HG03558 (cell line): Measurements from ENCODE around the gene OSBPL1A.
A peak's percentile ranks its signal among the peaks of the same experiment; 100 is the strongest.

ENCODE experiments used
- ATAC-seq: cut with Tn5 transposase; IDR thresholded peaks from one replicate; pipeline ENCODE4 v1.9.1; 2021; ENCODE audit warnings: moderate number of reproducible peaks; ENCODE audit not compliant: unreplicated experiment; ENCODE audit errors: extremely low read depth

The OSBPL1A gene

DNA sequence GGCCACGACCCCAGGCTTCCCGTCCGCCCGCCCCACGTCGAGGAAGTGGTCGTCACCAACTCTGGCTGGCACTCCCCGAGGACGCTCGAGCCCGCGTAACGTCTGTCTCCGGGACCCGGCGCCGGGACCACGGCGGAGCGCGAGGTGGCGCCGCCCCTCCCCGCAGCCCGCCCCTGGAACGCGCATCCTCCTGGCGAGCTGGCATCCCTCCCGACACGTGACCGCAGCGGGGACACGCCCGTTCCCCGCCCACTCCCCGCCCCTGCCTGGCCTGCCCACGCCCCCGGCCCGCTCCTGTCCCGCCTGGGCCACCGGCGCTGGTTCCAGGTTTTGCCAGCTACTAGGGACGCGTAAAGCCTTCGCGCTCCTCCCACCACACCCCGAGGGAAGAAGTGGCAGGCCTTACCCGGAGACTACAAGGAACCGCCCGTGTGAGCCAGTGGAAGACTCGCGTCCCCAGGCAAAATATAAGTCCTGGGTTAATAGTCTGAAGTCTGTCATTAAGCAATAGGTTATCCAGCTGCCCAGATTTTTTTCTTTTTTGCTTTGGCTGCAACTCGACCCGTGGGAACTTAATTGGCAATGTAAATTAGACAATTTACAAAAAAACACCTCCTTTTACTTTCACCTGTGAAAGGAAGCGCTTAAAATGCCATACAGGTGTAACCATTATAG, at the start of gene OSBPL1A:
OSBPL1A (minus strand) TSS at position 131 of the 675 bp plus-strand sequence. CDS start 20,291 bp downstream, outside the sequence.
- no peak for ATAC-seq

DNA sequence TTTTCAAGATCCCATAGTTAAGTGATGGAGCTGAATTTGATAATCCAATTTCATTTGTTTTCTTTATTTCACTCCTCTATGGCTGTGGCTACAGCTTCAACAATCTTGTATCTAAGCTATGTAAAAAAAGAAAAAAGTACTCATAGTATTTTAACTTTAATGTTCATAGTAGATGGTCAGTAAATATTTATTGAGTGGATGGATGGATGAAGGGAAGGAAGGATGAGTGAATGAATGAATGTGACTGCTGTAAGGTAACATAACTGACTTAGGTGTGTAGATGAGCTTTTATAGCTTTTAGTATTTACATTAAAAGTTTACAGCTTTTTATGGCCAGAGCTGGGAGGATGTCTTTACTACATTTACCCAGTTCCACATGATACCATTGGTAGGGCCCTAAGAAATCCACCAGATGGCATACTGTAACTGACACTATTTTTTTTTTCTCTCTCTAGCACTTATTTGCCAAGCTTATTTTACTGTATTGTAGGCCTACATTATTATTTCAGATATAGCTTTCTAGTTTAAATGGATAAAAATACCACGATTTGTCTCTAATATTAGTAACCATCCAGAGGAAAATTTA, 49.4 kb upstream of the OSBPL1A start:
- no peak for ATAC-seq

DNA sequence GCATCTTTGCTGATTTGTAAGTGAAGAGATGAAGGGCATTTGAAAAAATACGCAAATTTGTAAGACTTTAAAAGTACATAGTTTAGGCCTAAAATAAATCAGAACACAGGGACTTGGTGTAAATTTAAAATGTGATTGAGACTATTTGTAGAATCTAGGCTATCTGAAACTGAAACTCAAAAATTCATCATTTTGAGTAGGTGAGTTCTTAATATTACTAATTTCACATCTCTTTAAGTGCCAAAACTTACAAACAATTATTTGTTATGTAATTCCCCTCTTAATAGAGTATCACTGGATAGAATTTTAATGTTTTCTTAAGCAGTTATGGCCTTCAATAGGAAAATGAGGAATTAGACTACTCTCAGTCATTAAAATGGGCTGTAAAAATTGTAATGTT, 48.8 kb upstream of the OSBPL1A start:
- no peak for ATAC-seq

DNA sequence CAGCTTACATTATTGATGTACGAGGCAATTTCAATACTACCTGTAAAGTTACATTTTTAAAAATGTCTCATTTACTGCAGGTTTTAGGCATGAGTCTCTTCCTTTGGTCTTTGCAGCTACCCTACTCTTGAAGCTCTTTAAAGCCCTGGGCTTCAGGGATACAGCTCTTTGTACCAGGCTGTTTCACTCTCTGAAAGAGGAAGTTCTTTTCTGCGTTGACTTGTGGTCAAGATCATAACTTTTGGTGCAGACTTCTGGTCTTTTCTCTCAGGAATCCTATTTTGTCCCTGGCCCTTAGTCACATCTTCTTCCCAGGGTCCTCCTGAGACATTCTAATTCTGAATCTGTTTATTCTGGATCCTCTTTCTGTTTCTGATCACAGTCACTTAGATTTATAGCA, 46.2 kb upstream of the OSBPL1A start:
- ATAC-seq: no peak

DNA sequence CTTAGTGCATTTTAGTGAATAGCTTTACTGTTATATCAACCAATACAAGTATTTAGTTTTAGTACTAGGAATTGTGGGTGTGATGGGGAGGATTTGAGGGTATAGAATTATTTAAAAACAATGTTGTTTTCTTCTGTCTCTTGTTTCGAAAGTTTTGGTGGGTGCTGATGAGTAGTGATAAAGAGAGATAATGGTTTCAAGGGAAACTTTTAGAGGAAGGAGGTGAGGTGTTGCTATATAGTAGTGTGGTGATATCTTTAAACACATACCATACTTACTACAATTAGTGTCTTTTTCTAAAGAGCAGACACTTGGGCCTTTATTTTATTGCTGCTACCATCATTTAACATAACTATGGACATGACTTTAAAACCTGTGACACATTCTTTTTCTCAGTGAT, 39.3 kb upstream of the OSBPL1A start:
- ATAC-seq: no peak

DNA sequence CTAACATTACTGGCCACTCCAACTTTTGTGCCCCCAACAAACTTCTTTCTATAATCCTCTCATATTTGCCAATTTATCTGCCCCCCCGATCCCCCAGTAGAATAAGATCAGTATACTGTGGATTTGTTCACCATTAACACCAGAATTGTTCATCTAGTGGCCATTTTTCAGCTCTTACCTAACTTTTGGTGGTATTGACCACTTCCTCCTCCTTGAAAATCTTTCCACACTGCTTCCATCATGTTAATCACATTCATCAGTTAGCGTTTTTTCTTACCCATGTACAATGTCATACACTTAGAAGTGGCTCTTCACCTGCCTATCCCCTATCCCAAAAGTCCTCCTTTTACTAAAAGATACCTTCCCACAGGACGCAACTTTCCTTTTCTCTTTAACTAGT, 35.0 kb upstream of the OSBPL1A start:
- ATAC-seq: no peak

DNA sequence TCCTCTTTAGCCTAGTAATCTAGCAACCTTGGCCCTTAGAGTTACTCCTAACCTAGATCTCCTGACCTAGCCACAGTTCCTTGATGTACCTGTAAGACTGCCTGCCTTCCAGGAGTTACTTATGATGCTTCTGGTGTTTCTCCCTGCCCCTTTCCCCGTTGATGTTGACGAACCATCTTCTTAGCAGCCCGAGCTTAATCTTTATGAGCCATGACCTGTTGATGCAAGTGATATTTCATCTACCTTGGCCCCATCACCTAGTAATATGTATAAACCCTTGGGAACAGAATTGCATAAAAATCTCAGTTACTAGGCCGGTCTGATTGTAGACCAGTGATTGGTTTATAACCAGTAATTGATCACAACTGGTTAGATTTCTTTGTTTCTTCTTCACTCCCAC, 31.6 kb upstream of the OSBPL1A start:
- no peak for ATAC-seq

DNA sequence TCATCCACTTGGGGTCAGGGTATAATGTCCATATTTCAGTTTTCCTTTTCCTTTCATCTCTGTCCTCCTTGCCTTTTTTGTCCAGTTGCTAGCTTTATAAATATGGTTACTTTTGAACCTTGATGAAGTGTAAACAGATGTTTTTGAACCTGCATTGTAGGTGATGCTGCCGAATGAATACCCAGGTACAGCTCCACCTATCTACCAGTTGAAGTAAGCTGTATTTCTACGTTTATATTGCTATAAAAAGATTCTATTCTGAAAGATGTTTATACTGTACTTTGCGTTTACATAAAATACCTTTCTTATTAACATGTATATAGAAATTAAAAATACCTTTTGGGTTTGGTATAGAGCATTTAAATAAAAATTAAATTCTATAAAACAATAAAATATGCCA, 31.1 kb upstream of the OSBPL1A start:
- no peak for ATAC-seq

DNA sequence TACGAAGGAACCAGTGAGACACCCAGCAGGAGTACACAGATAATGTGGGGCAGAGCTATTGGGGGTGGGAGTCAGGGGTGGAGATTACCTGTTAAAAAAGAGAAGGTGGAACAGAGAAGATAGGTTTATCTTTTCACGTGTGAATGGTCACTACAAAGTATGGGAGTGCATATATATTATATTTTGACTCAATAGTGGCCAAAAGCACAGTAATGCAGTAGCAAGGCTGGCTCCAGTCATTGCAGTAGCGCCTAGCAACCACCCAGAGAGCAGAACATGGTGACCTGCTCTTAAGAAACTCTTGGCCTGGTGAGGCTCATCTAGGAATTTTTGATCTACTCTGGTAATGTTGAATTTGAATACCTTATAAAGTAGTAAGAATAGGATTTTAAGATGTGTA, 29.9 kb upstream of the OSBPL1A start:
- ATAC-seq: no peak

DNA sequence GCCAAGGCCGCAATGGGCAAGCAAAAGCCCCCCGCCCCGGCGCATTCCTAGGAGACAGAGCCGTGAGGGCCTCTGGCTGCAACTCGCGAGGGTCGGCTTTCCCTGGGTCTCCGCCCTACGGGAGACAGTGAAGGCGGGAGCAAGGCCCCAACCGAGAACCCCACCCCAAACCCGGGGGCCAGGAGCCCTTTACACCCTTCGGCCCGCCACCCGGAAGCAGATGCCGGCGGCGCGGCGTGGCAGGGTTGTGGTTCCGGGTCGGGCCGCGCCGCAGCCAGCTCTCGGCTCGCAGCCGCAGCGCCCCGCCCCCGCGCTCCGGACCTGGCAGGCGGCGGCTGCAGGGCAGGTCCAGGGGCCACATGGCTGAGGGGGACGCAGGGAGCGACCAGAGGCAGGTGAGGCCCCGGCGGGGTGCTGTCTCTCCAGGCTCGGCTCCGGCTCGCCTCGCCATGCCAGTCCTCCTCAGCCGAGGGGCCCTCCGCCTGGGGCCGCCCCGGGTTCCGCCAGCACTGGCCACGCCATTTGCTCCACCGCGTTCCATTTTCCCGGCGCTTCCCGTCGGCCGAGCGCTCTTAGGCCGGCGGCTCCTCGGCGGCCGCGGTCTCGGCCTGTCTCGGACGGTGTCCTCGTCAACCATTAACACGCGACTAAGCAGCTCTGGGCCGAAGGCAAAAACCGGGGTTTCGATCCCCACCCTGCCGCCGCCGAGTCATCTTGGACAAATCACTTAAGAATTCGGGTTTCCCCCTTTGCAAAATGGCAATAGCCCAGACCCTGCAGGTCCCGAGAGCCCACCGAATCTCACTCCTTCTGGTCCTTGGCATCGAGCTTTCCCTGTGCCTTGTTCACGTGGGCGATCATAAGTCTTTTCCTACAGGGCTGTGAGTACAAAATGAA, 29.0 kb upstream of the OSBPL1A start, which contains the start of gene IMPACT:
IMPACT (plus strand) TSS at position 273 of the 897 bp plus-strand sequence; CDS start at position 360, 87 bp downstream.
- peak; percentile 73 for ATAC-seq

DNA sequence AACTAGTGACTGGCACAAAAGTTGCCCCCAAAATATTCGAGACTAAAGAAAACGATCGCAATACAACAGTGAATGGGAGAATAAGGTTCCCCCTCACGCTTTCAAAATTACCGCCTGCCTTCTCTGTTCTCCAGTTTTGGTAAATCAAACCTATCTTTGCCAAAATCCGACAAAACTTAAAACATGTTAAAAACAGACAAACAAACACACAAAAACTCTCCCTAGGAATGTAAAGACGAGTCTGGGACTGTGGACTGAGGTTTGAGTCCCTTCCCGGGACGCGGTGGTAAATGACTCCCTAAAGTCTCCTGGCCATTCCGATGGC, 28.4 kb upstream of the OSBPL1A start:
- no peak for ATAC-seq

DNA sequence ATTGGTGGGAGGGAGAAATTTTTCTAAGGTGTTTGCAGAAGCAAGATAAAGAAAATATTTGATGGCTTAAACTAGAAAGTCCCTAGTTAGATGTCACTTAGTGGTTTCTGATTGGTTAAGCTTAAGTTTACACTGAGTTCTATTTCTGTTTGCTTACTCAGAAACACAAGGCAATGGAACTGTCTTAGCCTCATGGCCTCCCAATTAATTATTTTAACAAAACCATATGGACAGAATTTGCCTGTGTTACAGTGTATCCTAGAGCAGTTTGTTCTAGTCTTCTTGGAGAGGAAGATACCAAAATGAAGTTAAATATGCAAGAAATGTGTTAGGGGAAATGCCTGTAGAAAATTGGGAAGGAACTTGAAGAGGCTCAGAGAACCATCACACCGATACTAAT, 24.2 kb upstream of the OSBPL1A start:
- ATAC-seq: no peak

DNA sequence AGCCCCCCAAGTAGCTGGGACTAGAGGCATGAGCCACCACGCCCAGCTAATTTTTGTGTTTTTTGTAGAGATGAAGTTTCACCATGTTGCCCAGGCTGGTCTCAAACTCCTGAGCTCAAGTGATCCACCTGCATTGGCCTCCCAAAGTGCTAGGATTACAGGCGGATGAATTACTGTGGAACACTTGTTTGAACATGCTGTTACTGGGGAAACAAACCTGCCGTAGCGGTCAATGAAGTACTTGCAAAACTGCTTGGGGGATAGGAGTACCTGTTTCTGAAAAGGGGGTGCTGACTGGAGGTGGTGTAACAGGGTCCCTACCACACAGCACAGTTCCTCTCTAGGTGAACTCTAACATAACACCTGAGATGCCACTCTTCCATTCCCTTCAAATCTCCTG, 22.9 kb upstream of the OSBPL1A start:
- no peak for ATAC-seq

DNA sequence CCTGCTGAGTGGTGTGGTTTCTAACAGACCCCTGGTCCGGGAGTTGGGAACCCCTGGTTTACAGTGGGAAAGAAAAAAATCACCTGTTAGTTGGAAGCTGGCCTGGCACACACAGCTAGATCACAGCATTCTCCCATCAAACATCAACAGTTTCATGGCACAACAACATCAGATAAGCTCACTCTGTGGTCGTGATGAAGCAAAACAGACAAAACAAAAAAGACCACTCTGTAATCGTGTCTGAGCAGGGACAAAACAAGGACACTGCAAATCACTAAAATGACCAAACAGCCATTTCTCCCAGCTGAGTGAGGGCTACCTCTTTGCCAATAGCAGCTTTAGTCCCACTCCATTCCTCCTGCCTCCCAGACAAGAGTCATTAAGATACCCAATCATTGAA, 19.9 kb upstream of the OSBPL1A start:
- no peak for ATAC-seq

DNA sequence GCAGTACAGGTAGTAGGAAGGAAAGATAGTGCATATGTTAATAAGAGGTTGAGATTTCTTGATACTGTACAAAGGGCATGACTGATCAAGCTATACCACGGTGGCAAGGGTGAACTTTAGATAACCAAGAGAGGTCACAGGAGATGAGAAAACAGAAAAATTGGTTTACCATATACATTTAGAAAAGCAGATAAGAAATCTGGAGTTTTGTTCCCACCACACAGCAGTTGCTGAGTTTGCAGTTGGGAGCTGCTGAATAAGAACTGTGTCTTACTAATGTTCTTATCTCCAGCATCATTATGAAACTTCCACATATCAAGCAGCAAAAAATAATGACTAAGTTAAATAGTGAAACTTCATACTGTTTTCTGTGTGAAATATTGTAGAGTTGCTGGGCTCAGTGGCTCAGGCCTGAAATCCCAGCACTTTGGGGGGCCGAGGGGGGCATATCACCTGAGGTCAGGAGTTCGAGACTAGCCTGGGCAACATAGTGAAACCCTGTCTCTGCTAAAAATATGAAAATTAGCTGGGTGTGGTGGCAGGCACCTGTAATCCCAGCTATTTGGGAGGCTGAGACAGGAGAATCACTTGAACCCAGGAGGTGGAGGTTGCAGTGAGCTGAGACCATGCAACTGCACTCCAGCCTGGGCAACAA, 16.9 kb upstream of the OSBPL1A start:
- no peak for ATAC-seq

DNA sequence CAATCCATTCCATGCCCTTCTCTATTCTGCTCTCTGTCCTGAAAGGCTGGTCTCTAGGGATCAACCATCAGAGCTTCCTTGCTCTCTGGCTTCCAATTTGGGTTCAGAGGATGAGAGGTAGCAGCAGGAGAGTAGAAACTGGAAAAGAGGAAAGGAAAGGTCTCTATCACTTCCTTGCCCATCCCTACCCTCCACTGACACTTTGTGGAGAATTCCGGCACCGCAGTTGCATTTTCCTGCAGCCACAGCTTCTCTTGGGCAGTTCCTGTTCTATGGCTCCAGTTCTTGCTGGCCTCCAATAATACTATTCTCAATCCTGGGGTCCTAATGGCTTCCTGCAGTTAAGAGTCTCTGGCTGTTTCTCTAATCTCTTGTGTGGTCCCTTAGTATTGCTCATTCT, 15.5 kb upstream of the OSBPL1A start:
- ATAC-seq: no peak

DNA sequence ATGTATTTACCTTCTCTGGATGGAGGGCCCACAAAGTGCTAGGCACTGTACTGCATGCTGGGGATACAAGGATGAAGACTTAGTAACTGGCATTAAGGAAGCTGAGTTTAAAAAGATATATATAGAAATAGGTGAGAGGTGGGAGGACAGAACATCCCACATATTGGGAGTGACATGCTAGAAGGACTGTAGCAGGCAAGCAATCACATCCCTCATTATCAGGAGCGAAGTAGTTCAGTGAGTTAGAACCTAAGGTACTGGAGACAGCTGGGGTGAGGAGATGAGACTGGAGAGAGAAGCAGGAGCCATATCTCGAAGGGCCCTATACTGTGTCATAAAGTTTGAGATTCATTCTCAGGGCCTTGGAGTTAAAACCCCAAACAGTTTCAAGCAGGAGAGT, 10.9 kb upstream of the OSBPL1A start:
- ATAC-seq: no peak

DNA sequence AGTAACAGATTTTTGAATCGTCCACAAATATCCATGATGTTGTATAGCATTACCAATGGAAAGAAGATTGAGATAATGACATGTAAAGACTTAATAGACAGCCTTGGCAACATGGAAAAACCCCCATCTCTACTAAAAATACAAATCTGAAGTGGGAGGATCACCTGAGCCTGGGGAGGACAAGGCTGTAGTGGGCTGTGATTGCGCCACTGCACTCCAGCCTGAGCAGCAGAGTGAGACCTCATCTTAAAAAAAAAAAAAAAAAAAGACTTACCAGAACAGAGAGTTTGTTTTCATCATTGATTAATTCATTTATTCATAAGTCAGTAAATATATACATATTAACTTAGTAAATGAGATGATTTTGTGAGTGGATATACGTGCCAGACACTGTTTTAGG, 7.0 kb upstream of the OSBPL1A start:
- no peak for ATAC-seq

DNA sequence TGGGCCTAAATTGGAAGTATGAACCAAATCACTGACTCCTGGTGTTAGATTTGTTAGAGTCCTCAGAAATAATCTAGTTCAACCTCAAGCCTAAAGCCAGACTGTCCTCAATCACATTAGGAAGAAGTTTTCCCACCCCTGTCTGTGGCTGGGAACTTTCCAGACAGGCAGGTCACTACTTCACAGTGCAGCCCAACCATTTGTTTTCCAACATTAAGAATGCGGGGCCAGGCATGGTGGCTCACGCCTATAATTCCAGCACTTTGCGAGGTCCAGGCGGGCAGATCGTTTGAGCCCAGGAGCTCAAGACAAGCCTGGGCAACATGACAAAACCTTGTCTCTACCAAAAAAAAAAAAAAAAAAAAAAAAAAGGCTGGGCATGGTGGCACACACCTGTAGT, 5.5 kb upstream of the OSBPL1A start:
- ATAC-seq: no peak

DNA sequence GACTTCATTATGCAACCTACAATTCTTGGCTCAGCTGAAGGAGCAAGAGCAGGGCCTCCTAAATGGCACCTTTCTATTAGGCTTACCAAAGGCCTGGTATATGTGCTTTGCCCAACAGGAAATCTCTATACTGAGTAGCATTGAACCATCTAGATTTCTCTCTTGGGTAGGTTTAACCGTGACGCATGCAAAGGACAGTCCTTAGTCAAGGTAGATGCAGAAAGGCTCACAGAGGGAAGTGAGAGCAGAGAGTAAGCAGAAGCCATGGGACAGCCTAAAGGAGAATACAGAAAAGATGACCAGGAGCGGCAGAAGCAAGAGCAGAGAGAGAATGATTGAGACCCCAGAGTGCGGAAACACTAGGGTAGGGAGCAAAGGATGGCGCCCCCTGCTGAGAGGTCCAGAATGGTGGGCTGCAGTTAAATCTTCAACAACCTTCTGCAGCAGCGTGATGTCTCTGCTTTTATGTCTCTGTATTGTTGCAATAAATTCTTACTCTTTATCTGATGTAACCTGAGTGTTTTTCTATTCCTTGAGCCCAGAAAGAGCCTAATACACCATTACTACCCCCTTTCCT, 4.7 kb upstream of the OSBPL1A start:
- no peak for ATAC-seq

DNA sequence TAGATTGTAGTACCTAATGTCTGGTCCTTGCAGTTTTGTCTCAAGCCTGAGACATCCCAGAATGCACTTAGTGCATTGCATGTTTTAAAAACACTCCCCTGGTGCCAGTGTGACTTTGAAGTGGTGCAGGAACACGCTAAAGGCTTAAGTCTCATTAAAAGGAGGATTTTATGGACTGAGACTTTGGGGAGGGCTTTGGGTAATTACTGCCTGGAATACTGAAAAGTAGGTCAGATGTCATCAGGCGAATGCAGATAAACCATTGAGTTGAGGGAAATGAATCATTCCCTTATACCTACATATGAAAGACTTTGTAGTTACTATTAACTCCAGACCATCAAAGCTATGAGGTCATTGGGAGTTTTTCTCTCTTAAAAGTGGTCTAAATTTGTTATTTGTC, 3.0 kb upstream of the OSBPL1A start:
- ATAC-seq: no peak
